WTC11 (cell line): ENCODE data around the gene ARL13A. TPM values are rescaled to one million over a fixed set of nuclear protein-coding genes. Genes with fewer than 3 reads are reported as not detected.

Source experiments
- ATAC-seq: fragments of 200-7000 bp; cut with Tn5 transposase; 2 replicates; pipeline ENCODE4 v1.10.0; 2021; ENCODE audit warnings: mild to moderate bottlenecking, moderate library complexity
- CTCF ChIA-PET: fragments of 300-600 bp; sonication (Branson Sonifier 250); formaldehyde crosslinking; loops from one replicate; lab custom pipeline; 2021; ENCODE audit warnings: antibody characterized with exemption; lab: Charles Lee
- POLR2A ChIA-PET: fragments of 350-600 bp; sonication (Branson Sonifier 250); formaldehyde crosslinking; loops from one replicate; lab custom pipeline; 2021; ENCODE audit warnings: antibody characterized with exemption; lab: Charles Lee
- DNase-seq: peaks from one replicate; pipeline ENCODE4 v3.0.0; 2021; ENCODE audit warnings: low spot score
- H3K27ac Mint-ChIP-seq: 2 replicates; pipeline ENCODE4 v1.8.0; 2021; ENCODE audit warnings: mixed read lengths
- H3K27me3 Mint-ChIP-seq: 2 replicates; pipeline ENCODE4 v1.8.0; 2021; ENCODE audit warnings: low read depth, mild to moderate bottlenecking, moderate library complexity, mixed read lengths
- H3K36me3 Mint-ChIP-seq: 2 replicates; pipeline ENCODE4 v1.8.0; 2021; ENCODE audit warnings: mixed read lengths
- H3K4me1 Mint-ChIP-seq: 2 replicates; pipeline ENCODE4 v1.8.0; 2022; ENCODE audit warnings: mixed read lengths
- H3K4me3 Mint-ChIP-seq: 2 replicates; pipeline ENCODE4 v1.8.0; 2021; ENCODE audit warnings: mild to moderate bottlenecking, moderate library complexity, mixed read lengths
- H3K9me3 Mint-ChIP-seq: 2 replicates; pipeline ENCODE4 v1.8.0; 2021; ENCODE audit warnings: mixed read lengths
- CBFB ChIP-seq: sonication (generic); formaldehyde crosslinking; IDR thresholded peaks from 2 replicates; pipeline ENCODE4 v1.8.1; 2022; ENCODE audit warnings: mild to moderate bottlenecking, low read depth, missing genetic modification reagents
- ESRRA ChIP-seq: sonication (generic); formaldehyde crosslinking; IDR thresholded peaks from 2 replicates; pipeline ENCODE4 v1.8.1; 2022; ENCODE audit warnings: mild to moderate bottlenecking, missing genetic modification reagents, borderline replicate concordance
- FOXJ3 ChIP-seq: sonication (generic); formaldehyde crosslinking; IDR thresholded peaks from 2 replicates; pipeline ENCODE4 v1.9.0; 2021; ENCODE audit warnings: missing genetic modification reagents, mild to moderate bottlenecking, borderline replicate concordance
- FOXK1 ChIP-seq: sonication (generic); formaldehyde crosslinking; IDR thresholded peaks from 2 replicates; pipeline ENCODE4 v1.8.0; 2022; ENCODE audit warnings: mild to moderate bottlenecking, moderate library complexity, missing genetic modification reagents
- IRF2 ChIP-seq: sonication (generic); formaldehyde crosslinking; IDR thresholded peaks from 2 replicates; pipeline ENCODE4 v1.8.0; 2022; ENCODE audit warnings: low read depth, missing genetic modification reagents, borderline replicate concordance
- KAT7 ChIP-seq: sonication (generic); formaldehyde crosslinking; IDR thresholded peaks from 2 replicates; pipeline ENCODE4 v1.8.1; 2023; ENCODE audit warnings: missing genetic modification reagents, mild to moderate bottlenecking, borderline replicate concordance
- NR1H2 ChIP-seq: sonication (generic); formaldehyde crosslinking; IDR thresholded peaks from 2 replicates; pipeline ENCODE4 v1.9.0; 2021; ENCODE audit warnings: mild to moderate bottlenecking, moderate library complexity, missing genetic modification reagents
- NR2C2 ChIP-seq: sonication (generic); formaldehyde crosslinking; IDR thresholded peaks from 2 replicates; pipeline ENCODE4 v1.8.0; 2022; ENCODE audit warnings: mild to moderate bottlenecking, missing genetic modification reagents
- NR3C1 ChIP-seq: sonication (generic); formaldehyde crosslinking; conservative IDR thresholded peaks from 2 replicates; pipeline ENCODE4 v1.8.1; 2023; ENCODE audit warnings: low read depth, mild to moderate bottlenecking, missing genetic modification reagents
- OVOL2 ChIP-seq: fragments of 250-450 bp; sonication (Bioruptor Pico); IDR thresholded peaks from 2 replicates; pipeline ENCODE4 v1.9.0; 2021; ENCODE audit warnings: mild to moderate bottlenecking, borderline replicate concordance
- SMAD4 ChIP-seq: sonication (generic); formaldehyde crosslinking; IDR thresholded peaks from 2 replicates; pipeline ENCODE4 v1.8.0; 2022; ENCODE audit warnings: mild to moderate bottlenecking, missing genetic modification reagents
- SP1 ChIP-seq: sonication (generic); formaldehyde crosslinking; conservative IDR thresholded peaks from 2 replicates; pipeline ENCODE4 v1.8.1; 2022; ENCODE audit warnings: missing genetic modification reagents
- ZNF317 ChIP-seq: sonication (generic); formaldehyde crosslinking; IDR thresholded peaks from 2 replicates; pipeline ENCODE4 v1.8.1; 2023; ENCODE audit warnings: low read depth, mild to moderate bottlenecking, moderate library complexity, missing genetic modification reagents, borderline replicate concordance
- ZNF396 ChIP-seq: fragments of 250-450 bp; sonication (Bioruptor Pico); IDR thresholded peaks from 2 replicates; pipeline ENCODE4 v1.8.0; 2021; ENCODE audit warnings: mild to moderate bottlenecking, moderate library complexity, borderline replicate concordance
- ZNF423 ChIP-seq: fragments of 250-450 bp; sonication (Bioruptor Pico); IDR thresholded peaks from 2 replicates; pipeline ENCODE4 v2.1.2; 2022; ENCODE audit warnings: mild to moderate bottlenecking, moderate library complexity
- ZNF671 ChIP-seq: fragments of 250-450 bp; sonication (Bioruptor Pico); IDR thresholded peaks from 2 replicates; pipeline ENCODE4 v1.8.0; 2021; ENCODE audit warnings: mild to moderate bottlenecking
- ZSCAN18 ChIP-seq: fragments of 250-450 bp; sonication (Bioruptor Pico); IDR thresholded peaks from 2 replicates; pipeline ENCODE4 v2.1.2; 2022; ENCODE audit warnings: mild to moderate bottlenecking, moderate library complexity
- total RNA-seq: library from RNA; stranded (reverse); gene quantifications from 3 replicates; pipeline ENCODE4 v1.2.3, GENCODE V29; 2021
- TF ChIP-seq, protein P1 (sequence below): sonication (generic); formaldehyde crosslinking; conservative IDR thresholded peaks from 2 replicates; pipeline ENCODE4 v1.8.1; 2022; ENCODE audit warnings: mild to moderate bottlenecking, missing genetic modification reagents
- TF ChIP-seq, protein P2 (sequence below): sonication (generic); formaldehyde crosslinking; IDR thresholded peaks from 2 replicates; pipeline ENCODE4 v1.8.0; 2022; ENCODE audit warnings: missing genetic modification reagents

ARL13A gene
- total RNA-seq, 1 experiment from 2014 or later = not detected

- peaks cover 11% of the 10 kb centered on the region for H3K9me3 Mint-ChIP-seq
- CTCF ChIA-PET = no interaction called here
- H3K27me3 Mint-ChIP-seq = no peaks in the 10 kb centered on the region; the same call in 1 of the 2 replicates
- TF ChIP-seq CBFB (no peak), SP1 (no peak), NR3C1 (no peak), ZNF317 (CRISPR knock-in tag) (no peak), SMAD4 (CRISPR knock-in tag) (no peak), ESRRA (CRISPR knock-in tag) (no peak)
- TF ChIP-seq, protein P1, sequence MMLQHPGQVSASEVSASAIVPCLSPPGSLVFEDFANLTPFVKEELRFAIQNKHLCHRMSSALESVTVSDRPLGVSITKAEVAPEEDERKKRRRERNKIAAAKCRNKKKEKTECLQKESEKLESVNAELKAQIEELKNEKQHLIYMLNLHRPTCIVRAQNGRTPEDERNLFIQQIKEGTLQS (CRISPR knock-in tag) = no peak
- TF ChIP-seq, all 79 proteins: peak for 0
- DNase-seq (no peak), ATAC-seq (no peak)
- Mint-ChIP-seq H3K27ac (no peak overlapping the region), H3K36me3 (peaks cover 4% of the 10 kb centered on the region; the same call in 1 of the 2 replicates), H3K4me1 (no peaks in the 10 kb centered on the region), H3K4me3 (no peak overlapping the region)
- POLR2A ChIA-PET = no interaction called here
Measured at GRCh38 chrX:100973411-100973810, 3.9 kb downstream of the ARL13A start.

- Mint-ChIP-seq H3K9me3 (peaks cover 11% of the 10 kb centered on the region), H3K4me3 (no peak overlapping the region), H3K36me3 (peaks cover 4% of the 10 kb centered on the region; the same call in 1 of the 2 replicates), H3K27ac (no peak overlapping the region), H3K4me1 (no peaks in the 10 kb centered on the region), H3K27me3 (no peaks in the 10 kb centered on the region; the same call in 1 of the 2 replicates)
- CTCF ChIA-PET = no interaction called here
- TF ChIP-seq NR1H2 (CRISPR knock-in tag) = no peak
- TF ChIP-seq FOXK1 = no peak
- TF ChIP-seq ZSCAN18 (CRISPR knock-in tag) = no peak
- no peak for TF ChIP-seq ZNF423
- TF ChIP-seq OVOL2 (CRISPR knock-in tag) = no peak
- DNase-seq (no peak), ATAC-seq (no peak)
- POLR2A ChIA-PET = no interaction called here
Measured at GRCh38 chrX:100975212-100975611, 5.7 kb downstream of the ARL13A start.

DNA sequence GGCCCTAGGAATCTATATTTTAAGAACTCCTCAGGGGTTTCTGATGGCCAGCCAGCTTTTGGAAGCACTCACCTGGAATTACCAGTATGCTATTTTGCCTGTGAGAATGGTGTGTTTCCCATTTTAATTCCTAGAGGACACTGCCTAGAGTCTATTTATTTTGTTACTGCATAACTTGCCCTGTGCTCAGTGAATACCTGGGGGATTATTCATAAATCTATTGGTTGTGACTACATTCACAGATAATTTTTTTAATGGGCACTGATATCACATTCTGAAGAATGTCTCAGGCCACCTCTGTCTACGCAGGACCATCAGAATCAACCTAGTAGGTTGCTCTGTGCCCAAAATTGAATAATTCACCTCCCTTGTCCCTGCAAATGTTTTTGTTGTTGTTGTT is 6.7 kb downstream of the ARL13A start:
- Mint-ChIP-seq H3K4me1 (no peaks in the 10 kb centered on the region), H3K4me3 (no peak overlapping the region), H3K36me3 (peaks cover 4% of the 10 kb centered on the region; the same call in 1 of the 2 replicates), H3K27me3 (no peaks in the 10 kb centered on the region; the same call in 1 of the 2 replicates), H3K27ac (no peak overlapping the region), H3K9me3 (peaks cover 11% of the 10 kb centered on the region)
- POLR2A ChIA-PET = no interaction called here
- CTCF ChIA-PET = interaction anchor here (0.6 kb wide), 1 partner anchor 54 kb away, joined by 4 read pairs; no protein-coding TSS in a partner anchor
- no peak for ATAC-seq
- DNase-seq = no peak
- TF ChIP-seq, protein P2, sequence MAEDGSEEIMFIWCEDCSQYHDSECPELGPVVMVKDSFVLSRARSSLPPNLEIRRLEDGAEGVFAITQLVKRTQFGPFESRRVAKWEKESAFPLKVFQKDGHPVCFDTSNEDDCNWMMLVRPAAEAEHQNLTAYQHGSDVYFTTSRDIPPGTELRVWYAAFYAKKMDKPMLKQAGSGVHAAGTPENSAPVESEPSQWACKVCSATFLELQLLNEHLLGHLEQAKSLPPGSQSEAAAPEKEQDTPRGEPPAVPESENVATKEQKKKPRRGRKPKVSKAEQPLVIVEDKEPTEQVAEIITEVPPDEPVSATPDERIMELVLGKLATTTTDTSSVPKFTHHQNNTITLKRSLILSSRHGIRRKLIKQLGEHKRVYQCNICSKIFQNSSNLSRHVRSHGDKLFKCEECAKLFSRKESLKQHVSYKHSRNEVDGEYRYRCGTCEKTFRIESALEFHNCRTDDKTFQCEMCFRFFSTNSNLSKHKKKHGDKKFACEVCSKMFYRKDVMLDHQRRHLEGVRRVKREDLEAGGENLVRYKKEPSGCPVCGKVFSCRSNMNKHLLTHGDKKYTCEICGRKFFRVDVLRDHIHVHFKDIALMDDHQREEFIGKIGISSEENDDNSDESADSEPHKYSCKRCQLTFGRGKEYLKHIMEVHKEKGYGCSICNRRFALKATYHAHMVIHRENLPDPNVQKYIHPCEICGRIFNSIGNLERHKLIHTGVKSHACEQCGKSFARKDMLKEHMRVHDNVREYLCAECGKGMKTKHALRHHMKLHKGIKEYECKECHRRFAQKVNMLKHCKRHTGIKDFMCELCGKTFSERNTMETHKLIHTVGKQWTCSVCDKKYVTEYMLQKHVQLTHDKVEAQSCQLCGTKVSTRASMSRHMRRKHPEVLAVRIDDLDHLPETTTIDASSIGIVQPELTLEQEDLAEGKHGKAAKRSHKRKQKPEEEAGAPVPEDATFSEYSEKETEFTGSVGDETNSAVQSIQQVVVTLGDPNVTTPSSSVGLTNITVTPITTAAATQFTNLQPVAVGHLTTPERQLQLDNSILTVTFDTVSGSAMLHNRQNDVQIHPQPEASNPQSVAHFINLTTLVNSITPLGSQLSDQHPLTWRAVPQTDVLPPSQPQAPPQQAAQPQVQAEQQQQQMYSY (CRISPR knock-in tag) = no peak
- no peak for TF ChIP-seq ZNF396 (CRISPR knock-in tag)
- no peak for TF ChIP-seq ESRRA (CRISPR knock-in tag)
- no peak for TF ChIP-seq IRF2 (CRISPR knock-in tag)
- no peak for TF ChIP-seq NR2C2
- TF ChIP-seq FOXJ3 (CRISPR knock-in tag) = no peak
- no peak for TF ChIP-seq ZNF671 (CRISPR knock-in tag)
- TF ChIP-seq KAT7 = no peak
